Measurements from ENCODE around the gene PMVK.

PMVK gene

GRCh38 chr1:154902938-154903566 is 33.5 kb downstream of the PMVK start:
- TF ChIP-seq CTCF (IDR thresholded peaks at IDR 0.05; ENCODE audit: low read depth, low read length) = no peak
- no peak overlapping the region for H3K4me3 ChIP-seq (ENCODE audit: low read depth, low read length)
- H3K9me3 ChIP-seq = no peaks in the 10 kb centered on the region
- DNase-seq = no peak
- H3K27me3 ChIP-seq = no peaks in the 10 kb centered on the region
- no peaks in the 10 kb centered on the region for H3K36me3 ChIP-seq
- H3K4me1 ChIP-seq = no peaks in the 10 kb centered on the region

GRCh38 chr1:154901591-154901990 is 34.9 kb downstream of the PMVK start:
- no peak for TF ChIP-seq CTCF (IDR thresholded peaks at IDR 0.05; ENCODE audit: low read depth, low read length)
- Histone ChIP-seq H3K4me1 (no peaks in the 10 kb centered on the region), H3K4me3 (ENCODE audit: low read depth, low read length) (no peak overlapping the region), H3K36me3 (no peaks in the 10 kb centered on the region), H3K9me3 (no peaks in the 10 kb centered on the region), H3K27me3 (no peaks in the 10 kb centered on the region)
- no peak for DNase-seq

GRCh38 chr1:154899041-154899440 is 37.5 kb downstream of the PMVK start:
- Histone ChIP-seq H3K4me3 (ENCODE audit: low read depth, low read length) (no peak overlapping the region), H3K27me3 (no peaks in the 10 kb centered on the region), H3K36me3 (no peaks in the 10 kb centered on the region), H3K4me1 (no peaks in the 10 kb centered on the region), H3K9me3 (no peaks in the 10 kb centered on the region)
- no peak for DNase-seq
- TF ChIP-seq CTCF (IDR thresholded peaks at IDR 0.05; ENCODE audit: low read depth, low read length) = no peak

GRCh38 chr1:154896771-154897286 is 39.7 kb downstream of the PMVK start:
- Histone ChIP-seq H3K27me3 (no peaks in the 10 kb centered on the region), H3K4me1 (no peaks in the 10 kb centered on the region), H3K36me3 (no peaks in the 10 kb centered on the region), H3K9me3 (no peaks in the 10 kb centered on the region), H3K4me3 (ENCODE audit: low read depth, low read length) (no peak overlapping the region)
- no peak for DNase-seq
- no peak for TF ChIP-seq CTCF (IDR thresholded peaks at IDR 0.05; ENCODE audit: low read depth, low read length)

GRCh38 chr1:154895798-154896197 is 40.7 kb downstream of the PMVK start:
- no peaks in the 10 kb centered on the region for H3K36me3 ChIP-seq
- no peaks in the 10 kb centered on the region for H3K4me1 ChIP-seq
- H3K4me3 ChIP-seq (ENCODE audit: low read depth, low read length) = no peak overlapping the region
- no peaks in the 10 kb centered on the region for H3K9me3 ChIP-seq
- H3K27me3 ChIP-seq = no peaks in the 10 kb centered on the region
- no peak for TF ChIP-seq CTCF (IDR thresholded peaks at IDR 0.05; ENCODE audit: low read depth, low read length)
- no peak for DNase-seq

- no peak overlapping the region for H3K4me3 ChIP-seq (ENCODE audit: low read depth, low read length)
- no peak for DNase-seq
- no peaks in the 10 kb centered on the region for H3K27me3 ChIP-seq
- H3K4me1 ChIP-seq = peaks cover 9% of the 10 kb centered on the region
- TF ChIP-seq CTCF (IDR thresholded peaks at IDR 0.05; ENCODE audit: low read depth, low read length) = no peak
- H3K9me3 ChIP-seq = no peaks in the 10 kb centered on the region
- H3K36me3 ChIP-seq = no peaks in the 10 kb centered on the region
Measured at GRCh38 chr1:154891452-154891851, 45.1 kb downstream of the PMVK start.
